Hepatocyte (in vitro differentiated cells): ENCODE results near the gene CELSR1. TPM values are rescaled to one million over a fixed set of nuclear protein-coding genes. Genes with fewer than 3 reads are reported as not detected.

ENCODE experiments used
- DNase-seq: peaks from one replicate; pipeline ENCODE4 v3.0.0-alpha.2; 2016; ENCODE audit warnings: low spot score
- H2AFZ ChIP-seq: fragments of 200-600 bp; sonication (generic); 2 replicates; pipeline ENCODE4 v1.6.0; 2016; ENCODE audit warnings: antibody characterized with exemption, mild to moderate bottlenecking
- H3K27ac ChIP-seq: fragments of 200-600 bp; sonication (generic); 2 replicates; pipeline ENCODE4 v1.5.1; 2016; ENCODE audit warnings: mild to moderate bottlenecking
- H3K27me3 ChIP-seq: fragments of 200-600 bp; sonication (generic); 2 replicates; pipeline ENCODE4 v1.6.1; 2016
- H3K36me3 ChIP-seq: fragments of 200-600 bp; sonication (generic); replicated peaks from 2 replicates; pipeline ENCODE4 v1.5.1; 2016; ENCODE audit warnings: low read depth; ENCODE audit not compliant: insufficient read depth
- H3K4me1 ChIP-seq: fragments of 200-600 bp; sonication (generic); 2 replicates; pipeline ENCODE4 v1.5.1; 2016; ENCODE audit warnings: mild to moderate bottlenecking, moderate library complexity; ENCODE audit not compliant: insufficient read depth
- H3K4me2 ChIP-seq: fragments of 200-600 bp; sonication (generic); 2 replicates; pipeline ENCODE4 v1.6.0; 2016
- H3K4me3 ChIP-seq: fragments of 200-600 bp; sonication (generic); 2 replicates; pipeline ENCODE4 v1.5.1; 2016; ENCODE audit warnings: mild to moderate bottlenecking
- H3K79me2 ChIP-seq: fragments of 200-600 bp; sonication (generic); 2 replicates; pipeline ENCODE4 v1.6.0; 2017; ENCODE audit warnings: mild to moderate bottlenecking
- H3K9me2 ChIP-seq: fragments of 200-600 bp; sonication (generic); replicated peaks from 2 replicates; pipeline ENCODE4 v1.6.0; 2017; ENCODE audit warnings: mild to moderate bottlenecking; ENCODE audit not compliant: insufficient read depth
- H3K9me3 ChIP-seq: fragments of 200-600 bp; sonication (generic); 2 replicates; pipeline ENCODE4 v1.5.1; 2016; ENCODE audit warnings: low read depth, mild to moderate bottlenecking
- H4K20me1 ChIP-seq: fragments of 200-600 bp; sonication (generic); 2 replicates; pipeline ENCODE4 v1.6.0; 2016; ENCODE audit warnings: mild to moderate bottlenecking; ENCODE audit not compliant: insufficient read depth, poor library complexity, severe bottlenecking
- EZH2 ChIP-seq: fragments of 200-600 bp; sonication (generic); IDR thresholded peaks from 2 replicates; pipeline ENCODE4 v1.6.1; 2016; ENCODE audit warnings: antibody characterized with exemption, mild to moderate bottlenecking, borderline replicate concordance
- EZH2phosphoT487 ChIP-seq: fragments of 200-600 bp; sonication (generic); IDR thresholded peaks from one replicate; pipeline ENCODE4 v1.6.1; 2018; ENCODE audit warnings: antibody characterized with exemption, mild to moderate bottlenecking, low read depth, moderate library complexity; ENCODE audit not compliant: unreplicated experiment, severe bottlenecking
- WGBS: methylation state at CpG from one replicate; pipeline ENCODE4 v1.1.6; 2016; ENCODE audit warnings: low lambda C conversion rate; ENCODE audit errors: missing lambda C conversion rate; 5-methylcytosine and 5-hydroxymethylcytosine counted together
- polyA plus RNA-seq: library from polyadenylated mRNA; unstranded; fragments of >200 nt; fragmentation: Nextera tagmentation; extraction: Ambion mirVana; gene quantifications from 2 replicates; pipeline ENCODE4 v1.2.1, GENCODE V29; 2016
- total RNA-seq: library from RNA; depleted of rRNA; stranded (reverse); fragments of >200 nt; gene quantifications from 2 replicates; pipeline ENCODE4 v1.2.3, GENCODE V29; 2014
- TF ChIP-seq, protein P1 (sequence below): fragments of 200-600 bp; sonication (generic); IDR thresholded peaks from 2 replicates; pipeline ENCODE4 v1.5.1; 2016; ENCODE audit warnings: antibody characterized with exemption, mild to moderate bottlenecking; ENCODE audit not compliant: poor library complexity

Gene CELSR1
- total and polyA plus RNA-seq, 2 experiments from 2014 or later: 3.0 to 8.7 TPM

DNA sequence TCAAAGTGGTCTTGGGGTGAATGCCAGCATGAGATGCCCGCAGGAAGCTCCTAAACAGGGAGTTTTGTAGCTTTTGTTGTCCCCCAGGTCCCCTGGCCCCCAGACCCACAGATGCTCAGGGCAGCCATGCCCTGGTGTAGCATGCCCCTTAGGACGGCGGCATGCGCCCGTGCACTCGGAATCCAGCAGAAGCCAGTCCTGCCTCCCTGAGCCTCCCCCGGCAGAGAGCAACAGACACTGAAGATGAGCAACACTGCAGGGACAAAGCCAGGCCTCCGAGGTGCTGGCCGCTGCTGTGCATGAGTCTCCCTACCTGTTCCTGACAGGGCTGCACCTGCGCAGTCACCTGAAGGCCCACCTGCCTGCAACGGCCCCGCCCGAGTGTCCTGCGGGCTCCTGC, 142.8 kb downstream of the CELSR1 start:
- 86% methylated on average over 14 of the region's 14 CpGs for WGBS
- TF ChIP-seq EZH2 (no peak), EZH2phosphoT487 (no peak)
- TF ChIP-seq, protein P1, sequence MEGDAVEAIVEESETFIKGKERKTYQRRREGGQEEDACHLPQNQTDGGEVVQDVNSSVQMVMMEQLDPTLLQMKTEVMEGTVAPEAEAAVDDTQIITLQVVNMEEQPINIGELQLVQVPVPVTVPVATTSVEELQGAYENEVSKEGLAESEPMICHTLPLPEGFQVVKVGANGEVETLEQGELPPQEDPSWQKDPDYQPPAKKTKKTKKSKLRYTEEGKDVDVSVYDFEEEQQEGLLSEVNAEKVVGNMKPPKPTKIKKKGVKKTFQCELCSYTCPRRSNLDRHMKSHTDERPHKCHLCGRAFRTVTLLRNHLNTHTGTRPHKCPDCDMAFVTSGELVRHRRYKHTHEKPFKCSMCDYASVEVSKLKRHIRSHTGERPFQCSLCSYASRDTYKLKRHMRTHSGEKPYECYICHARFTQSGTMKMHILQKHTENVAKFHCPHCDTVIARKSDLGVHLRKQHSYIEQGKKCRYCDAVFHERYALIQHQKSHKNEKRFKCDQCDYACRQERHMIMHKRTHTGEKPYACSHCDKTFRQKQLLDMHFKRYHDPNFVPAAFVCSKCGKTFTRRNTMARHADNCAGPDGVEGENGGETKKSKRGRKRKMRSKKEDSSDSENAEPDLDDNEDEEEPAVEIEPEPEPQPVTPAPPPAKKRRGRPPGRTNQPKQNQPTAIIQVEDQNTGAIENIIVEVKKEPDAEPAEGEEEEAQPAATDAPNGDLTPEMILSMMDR: no peak
- H3K36me3 ChIP-seq: no peaks in the 10 kb centered on the region

DNA sequence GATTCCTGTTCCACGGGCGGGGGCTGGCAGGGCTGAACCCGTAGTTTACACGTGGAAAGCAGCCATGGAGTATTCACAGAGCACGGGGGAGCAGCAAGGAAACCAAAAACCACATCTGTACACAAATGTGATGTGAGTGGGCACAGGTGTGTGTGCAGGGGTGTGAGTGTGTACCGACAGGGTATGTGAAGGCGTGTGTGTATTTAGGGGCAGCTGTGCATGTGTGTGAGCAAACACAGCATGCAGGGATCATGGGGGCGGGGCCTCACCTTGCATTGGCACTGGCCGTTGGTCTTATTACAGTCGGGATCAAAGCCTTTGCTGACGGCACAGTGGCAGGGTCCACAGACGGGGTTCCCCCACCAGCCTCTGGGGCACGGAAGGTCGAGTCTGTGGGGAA, 143.5 kb downstream of the CELSR1 start:
- Histone ChIP-seq H4K20me1 (no peaks in the 10 kb centered on the region), H3K27me3 (no peaks in the 10 kb centered on the region), H2AFZ (no peak overlapping the region), H3K9me2 (no peaks in the 10 kb centered on the region), H3K36me3 (no peaks in the 10 kb centered on the region), H3K9me3 (no peaks in the 10 kb centered on the region), H3K4me2 (no peak overlapping the region), H3K4me1 (no peaks in the 10 kb centered on the region), H3K27ac (no peak overlapping the region), H3K4me3 (no peak overlapping the region), H3K79me2 (no peaks in the 10 kb centered on the region)
- TF ChIP-seq, protein P1: no peak
- TF ChIP-seq EZH2 (no peak), EZH2phosphoT487 (no peak)
- 87% methylated on average over 14 of the region's 14 CpGs for WGBS
- DNase-seq: no peak

More for the DNA sequence above, 142.8 kb downstream of the CELSR1 start:
- Histone ChIP-seq H4K20me1 (no peaks in the 10 kb centered on the region), H3K79me2 (no peaks in the 10 kb centered on the region), H3K27ac (no peak overlapping the region), H3K4me2 (no peak overlapping the region), H3K4me3 (no peak overlapping the region), H3K9me3 (no peaks in the 10 kb centered on the region), H3K27me3 (no peaks in the 10 kb centered on the region), H2AFZ (no peak overlapping the region), H3K4me1 (no peaks in the 10 kb centered on the region), H3K9me2 (no peaks in the 10 kb centered on the region)
- no peak for DNase-seq

DNA sequence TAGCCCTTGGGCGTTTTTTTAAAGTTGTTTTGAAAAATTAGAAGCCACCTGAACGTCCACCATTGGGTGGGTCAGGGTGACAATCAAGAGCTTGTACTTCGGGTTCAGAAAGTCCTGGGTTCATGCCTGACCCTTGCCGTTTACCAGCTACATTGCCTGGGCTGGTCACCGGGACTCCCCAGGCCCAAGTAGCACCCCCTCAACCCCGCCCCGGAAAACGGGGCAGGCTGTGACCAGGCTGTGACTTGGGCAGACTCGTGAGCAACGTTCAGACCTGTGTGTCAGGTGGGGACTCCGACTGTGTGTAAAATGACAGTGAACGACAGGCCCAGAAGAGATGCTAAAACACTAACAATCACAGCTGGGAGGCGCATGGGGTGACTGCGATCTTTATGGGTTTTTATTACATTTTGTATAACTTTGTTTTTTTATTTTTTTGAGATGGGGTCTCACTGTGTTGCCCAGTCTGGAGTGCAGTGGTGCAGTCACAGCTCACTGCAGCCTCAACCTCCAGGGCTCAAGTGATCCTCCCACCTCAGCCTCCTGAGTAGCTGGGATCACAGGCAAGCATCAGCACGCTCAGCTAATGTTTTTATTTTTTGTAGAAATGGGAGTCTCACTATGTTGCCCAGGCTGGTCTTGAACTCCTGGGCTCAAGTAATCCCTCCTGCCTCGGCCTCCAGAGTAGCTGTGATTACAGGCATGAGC, 145.1 kb downstream of the CELSR1 start:
- H3K9me2 ChIP-seq: no peaks in the 10 kb centered on the region
- no peak for DNase-seq
- no peaks in the 10 kb centered on the region for H3K79me2 ChIP-seq
- H3K27ac ChIP-seq: no peak overlapping the region
- H3K36me3 ChIP-seq: no peaks in the 10 kb centered on the region
- H3K4me1 ChIP-seq: no peaks in the 10 kb centered on the region
- 93% methylated on average over 16 of the region's 16 CpGs for WGBS
- H2AFZ ChIP-seq: no peak overlapping the region
- no peaks in the 10 kb centered on the region for H4K20me1 ChIP-seq
- H3K9me3 ChIP-seq: no peaks in the 10 kb centered on the region
- no peaks in the 10 kb centered on the region for H3K27me3 ChIP-seq
- H3K4me3 ChIP-seq: no peak overlapping the region
- H3K4me2 ChIP-seq: no peak overlapping the region
- TF ChIP-seq EZH2 (no peak), EZH2phosphoT487 (no peak)
- TF ChIP-seq, protein P1: no peak
